HG03342 (cell line): ENCODE measurements around the gene MPEG1.

Experiments
- ATAC-seq: cut with Tn5 transposase; IDR thresholded peaks from one replicate; pipeline ENCODE4 v1.9.1; 2021; ENCODE audit warnings: mild to moderate bottlenecking, moderate library complexity; ENCODE audit not compliant: unreplicated experiment

The MPEG1 gene

DNA sequence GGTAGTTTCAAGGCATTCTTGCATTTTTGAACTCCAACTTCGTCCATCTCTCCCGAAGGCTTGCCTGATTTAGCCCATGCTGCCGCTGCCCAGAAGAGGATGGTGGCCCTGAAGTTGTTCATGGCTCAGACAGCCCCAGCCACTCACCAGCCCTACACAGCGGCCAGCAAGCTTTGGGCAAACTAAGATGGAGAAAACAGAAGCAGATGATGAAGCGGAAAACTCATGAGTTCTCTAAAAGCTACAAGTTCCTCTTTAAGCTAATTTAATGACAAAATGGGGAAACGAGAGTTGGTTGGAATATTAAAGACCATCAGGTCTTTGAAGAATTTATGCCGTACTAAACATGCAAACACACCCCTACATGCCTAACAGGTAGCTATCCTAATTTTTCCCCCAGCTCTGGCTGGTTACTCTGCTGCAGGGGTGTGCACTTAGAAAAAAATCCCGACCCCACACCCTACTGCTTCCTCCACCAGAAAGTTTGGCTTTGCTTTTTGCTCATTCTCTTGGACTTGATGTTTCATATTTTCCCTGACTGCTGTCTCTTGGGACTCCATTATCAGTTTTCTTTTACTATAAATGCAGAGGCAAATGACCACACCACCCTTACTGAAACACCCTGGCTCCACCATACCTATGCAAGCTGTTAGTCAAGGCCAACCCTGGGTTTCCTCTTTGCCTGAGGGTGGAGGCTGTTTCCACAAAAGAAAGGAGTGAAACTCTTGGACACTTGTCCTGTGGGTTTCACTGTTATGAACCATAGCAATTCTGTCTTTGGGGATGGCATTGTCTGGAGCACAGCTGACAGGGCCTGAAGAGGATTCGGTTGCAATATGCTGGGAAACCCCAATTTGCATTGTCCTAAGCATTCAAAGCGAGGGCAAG is at the start of gene MPEG1:
TSS of gene MPEG1 (minus strand) at position 184 of the 888 bp plus-strand sequence. CDS start at position 122, 62 bp downstream.
- ATAC-seq, result no peak

DNA sequence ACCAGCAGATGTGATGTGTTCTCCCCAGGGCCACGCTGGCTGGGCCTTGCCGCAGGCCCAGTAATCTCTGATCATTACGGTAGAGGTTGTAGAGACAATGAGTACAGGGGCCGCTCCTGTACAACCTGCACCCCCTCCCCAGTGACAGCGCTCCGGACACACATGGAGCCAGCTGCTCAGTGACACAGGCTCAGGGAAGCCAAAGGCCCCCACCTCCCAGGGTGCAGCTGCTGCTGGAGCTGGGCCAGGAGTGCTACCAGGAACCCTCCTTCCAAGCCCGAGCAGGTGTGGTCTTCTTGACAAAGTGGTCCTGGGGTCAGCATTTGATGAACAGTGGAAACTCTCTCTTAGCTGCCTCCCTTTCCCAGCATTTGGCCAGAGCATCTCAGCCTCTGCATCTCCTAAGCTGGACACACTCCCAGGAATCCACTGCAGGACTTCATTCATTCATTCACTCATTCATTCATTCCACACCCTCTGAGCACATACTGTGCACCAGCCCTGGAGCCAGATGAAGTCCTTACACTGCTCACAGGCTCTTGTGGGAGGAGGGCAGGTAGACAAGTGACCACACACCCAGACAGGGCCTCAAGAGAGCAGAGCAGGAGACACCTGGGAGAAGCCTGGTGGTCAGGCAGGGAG is 49.6 kb upstream of the MPEG1 start:
- ATAC-seq, result no peak

- ATAC-seq, result no peak
Observed at GRCh38 chr11:59261150-59261549, 48.4 kb upstream of the MPEG1 start.

- ATAC-seq, result peak; percentile 43
Observed at GRCh38 chr11:59259867-59260475, 47.2 kb upstream of the MPEG1 start.

DNA sequence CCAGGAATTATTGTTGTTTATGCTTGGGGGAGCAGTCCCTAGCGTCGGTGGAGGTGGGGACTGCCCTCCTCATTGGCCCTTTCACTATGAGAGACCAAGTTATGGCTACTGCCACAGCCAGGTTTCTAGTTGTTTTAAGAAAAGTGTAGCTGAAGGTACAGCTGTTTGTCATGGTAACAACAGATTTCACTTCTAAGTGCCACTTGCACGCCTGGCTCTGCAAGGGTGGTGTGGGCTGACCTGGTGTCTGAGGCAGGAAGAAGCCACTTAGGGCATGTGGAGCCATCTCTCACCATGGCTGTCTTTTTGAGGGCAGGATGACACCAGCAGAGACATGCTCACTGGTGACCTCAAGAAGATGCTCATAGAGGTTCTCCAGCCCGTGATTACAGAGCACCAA is 46.3 kb upstream of the MPEG1 start:
- no peak for ATAC-seq

DNA sequence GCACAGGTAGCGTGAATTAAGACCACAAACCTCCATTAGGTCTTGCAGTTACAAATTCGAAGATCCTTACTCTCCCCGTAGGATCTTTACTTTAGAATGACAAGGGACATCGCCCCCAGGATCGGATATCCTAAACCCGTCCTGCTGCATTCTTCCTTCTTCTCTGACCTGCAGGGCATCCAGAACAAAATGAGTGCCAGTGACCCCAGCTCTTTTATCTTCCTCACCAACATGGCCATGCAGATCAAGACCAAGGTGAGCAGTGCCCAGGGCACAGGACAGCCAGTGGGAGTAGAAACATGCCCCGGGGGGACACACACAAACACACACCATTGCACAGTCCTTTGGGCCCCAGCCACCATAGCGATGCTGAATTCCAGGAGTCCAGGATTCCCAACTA is 42.6 kb upstream of the MPEG1 start:
- no peak for ATAC-seq

- no peak for ATAC-seq
Observed at GRCh38 chr11:59254286-59254685, 41.6 kb upstream of the MPEG1 start.

DNA sequence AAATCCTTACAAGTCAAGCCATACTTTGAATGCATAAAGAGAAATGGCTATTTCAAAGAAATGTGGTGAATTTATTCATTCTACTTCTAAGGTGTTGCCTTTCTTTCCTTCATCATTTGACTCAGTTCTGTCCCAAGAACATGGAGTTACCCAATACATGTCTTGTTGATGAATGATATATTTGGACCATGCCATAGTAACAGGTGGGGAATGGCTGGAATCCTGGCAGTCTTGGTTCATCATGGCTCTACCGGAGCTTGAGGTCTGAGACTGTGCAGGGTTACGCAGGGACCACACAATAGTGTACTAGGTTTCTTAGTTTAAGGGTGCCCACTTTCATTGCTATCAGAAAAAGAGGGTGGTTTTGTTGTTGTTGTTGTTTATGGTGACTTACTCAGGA is 40.3 kb upstream of the MPEG1 start:
- no peak for ATAC-seq

DNA sequence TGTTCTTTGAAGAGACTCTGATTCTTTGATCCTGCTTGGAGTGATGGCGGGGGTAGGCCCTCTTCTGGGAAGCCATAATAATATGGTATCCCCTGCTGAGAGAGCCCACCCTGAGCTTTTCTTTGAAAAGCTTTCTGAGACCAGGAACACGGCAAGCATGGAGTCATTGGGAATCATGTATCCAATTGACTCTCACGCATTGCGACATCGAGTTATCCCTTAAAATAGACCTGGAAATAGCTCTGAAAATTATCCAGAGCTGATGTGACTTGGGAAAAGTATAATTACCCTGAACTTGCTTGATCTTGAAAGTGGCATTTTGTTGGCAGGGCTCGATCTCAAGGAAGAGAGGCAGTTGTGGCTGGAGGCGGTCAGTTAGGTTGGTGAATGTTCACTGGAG is 36.8 kb upstream of the MPEG1 start:
- no peak for ATAC-seq

DNA sequence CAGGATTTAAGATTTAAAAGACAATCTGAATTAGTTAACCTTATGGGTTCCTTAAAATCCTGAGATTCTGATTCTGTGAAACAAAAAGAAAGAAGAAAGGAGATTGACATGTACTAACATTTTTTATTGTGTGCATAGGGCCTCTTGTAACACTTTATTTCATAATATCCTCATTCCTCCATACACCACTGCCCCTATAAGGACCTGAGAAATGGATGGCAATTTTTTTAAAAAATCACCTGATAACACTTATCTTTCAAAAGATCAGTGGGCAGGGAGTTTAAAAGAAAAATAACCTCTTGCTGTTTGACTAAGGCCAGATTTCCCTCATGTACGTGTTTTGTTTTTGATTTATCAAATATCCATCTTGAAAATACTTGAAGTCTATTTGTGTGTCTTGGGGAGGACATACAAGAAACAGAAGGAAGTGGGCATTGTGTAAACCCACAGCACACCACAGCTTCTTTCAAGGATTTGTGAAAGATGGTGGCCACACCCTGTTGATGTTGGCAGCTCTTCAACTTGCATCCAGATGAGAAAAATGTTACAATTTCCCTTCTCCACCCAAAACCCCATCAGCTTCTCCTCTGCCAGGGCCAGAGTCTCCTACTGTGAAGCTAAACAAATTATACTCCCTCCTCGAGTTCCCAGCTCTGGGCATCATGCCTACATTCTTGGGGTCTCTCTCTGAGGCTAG is 35.0 kb upstream of the MPEG1 start:
- no peak for ATAC-seq

DNA sequence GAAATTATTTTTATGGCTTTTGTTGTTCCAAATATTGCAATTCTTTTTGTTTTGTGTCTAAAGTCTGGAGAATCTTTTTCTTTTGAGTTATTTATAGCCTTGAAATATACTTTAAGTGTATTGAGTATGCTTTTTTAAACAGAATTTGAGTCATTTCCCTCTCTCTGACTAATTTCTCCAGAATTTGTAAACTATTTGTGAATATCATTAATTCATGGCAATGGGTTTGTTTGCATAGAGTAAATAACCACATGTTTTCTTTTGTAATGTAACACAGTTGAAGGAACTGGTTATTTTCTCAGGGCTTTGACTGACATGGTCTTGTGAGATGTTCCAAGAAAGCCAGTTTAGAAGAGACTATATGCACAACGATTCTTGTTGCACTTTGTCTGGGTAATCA is 30.9 kb upstream of the MPEG1 start:
- ATAC-seq, result no peak

GRCh38 chr11:59240322-59240721 is 27.6 kb upstream of the MPEG1 start:
- ATAC-seq, result no peak

DNA sequence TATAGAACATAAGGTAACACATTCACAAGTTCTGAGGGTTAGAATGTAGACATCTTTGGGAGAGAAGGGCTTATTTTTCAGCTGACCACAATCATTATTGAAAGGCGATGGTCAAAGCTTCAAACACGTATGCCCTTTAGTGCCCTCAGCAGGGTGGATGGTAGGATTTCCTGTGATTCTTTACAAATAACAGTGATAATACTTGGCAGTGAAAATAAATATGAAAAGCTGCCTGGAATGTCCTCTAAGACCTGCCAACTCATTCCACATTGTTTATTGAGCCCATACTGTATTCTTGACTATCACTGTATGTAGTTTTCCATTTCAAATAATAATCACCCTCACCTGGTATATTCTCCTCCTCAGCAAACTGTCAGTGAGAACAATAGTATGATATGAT is 13.7 kb upstream of the MPEG1 start:
- ATAC-seq, result no peak

DNA sequence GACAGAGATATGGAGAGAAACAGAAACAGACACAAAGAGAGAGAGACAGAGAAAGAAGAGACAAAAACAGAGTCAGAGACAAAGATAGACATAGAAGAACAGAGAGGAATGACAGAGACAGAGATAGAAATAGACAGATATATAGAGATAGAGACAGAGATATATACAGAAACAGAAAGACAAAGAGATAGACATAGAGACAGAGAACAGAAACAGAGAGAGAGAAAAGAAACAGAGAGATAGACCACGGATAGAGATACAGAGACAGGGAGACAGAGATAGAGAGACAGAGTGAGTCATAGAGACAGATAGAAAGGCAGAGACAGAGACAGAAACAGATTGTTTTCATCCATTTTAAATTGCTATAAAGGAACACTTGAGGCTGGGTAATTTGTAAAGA is 12.3 kb upstream of the MPEG1 start:
- ATAC-seq, result peak; percentile 41

GRCh38 chr11:59224351-59224928 is 11.7 kb upstream of the MPEG1 start:
- ATAC-seq, result peak; percentile 38

- no peak for ATAC-seq
Observed at GRCh38 chr11:59223611-59224010, 10.9 kb upstream of the MPEG1 start.

GRCh38 chr11:59223177-59223576 is 10.4 kb upstream of the MPEG1 start:
- no peak for ATAC-seq

GRCh38 chr11:59222464-59223060 is 9.8 kb upstream of the MPEG1 start:
- no peak for ATAC-seq

DNA sequence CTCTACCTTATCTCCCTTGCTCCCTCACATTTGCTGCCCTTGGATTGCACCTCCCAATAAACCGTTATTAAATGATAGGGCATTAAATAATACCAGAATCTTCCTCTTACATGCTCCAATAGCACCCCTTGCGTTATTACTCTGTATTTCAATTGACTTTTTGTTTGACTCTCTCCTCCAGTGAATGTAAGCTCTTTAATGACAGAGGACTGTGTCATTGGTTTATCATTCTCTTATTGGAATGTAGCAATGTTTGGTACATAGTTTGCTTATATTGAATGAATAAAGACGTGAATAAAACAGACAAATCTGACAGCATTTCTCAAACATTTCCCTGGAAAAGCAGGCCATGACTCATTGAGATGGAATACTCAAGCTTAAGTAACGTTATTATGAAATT is 8.7 kb upstream of the MPEG1 start:
- no peak for ATAC-seq

GRCh38 chr11:59219836-59220235 is 7.1 kb upstream of the MPEG1 start:
- ATAC-seq, result no peak

DNA sequence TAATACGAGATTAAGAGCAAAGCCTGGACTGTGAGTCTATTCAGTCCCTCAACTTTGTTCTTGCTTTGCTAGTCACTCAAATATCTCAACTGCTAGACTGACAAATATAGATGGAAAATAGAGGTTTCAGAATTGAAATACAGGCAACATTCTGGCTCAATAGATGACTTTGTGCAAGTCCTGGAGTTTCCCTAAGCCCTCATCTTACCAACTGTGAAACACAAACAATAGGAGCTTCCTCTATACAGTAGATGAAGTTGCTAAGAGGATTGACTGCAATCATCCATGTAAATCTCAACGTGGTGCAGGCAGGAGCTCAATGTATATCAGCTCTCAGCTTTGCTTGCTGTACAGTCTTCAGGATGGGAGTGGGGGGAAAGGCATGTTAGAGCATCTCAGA is 6.2 kb upstream of the MPEG1 start:
- no peak for ATAC-seq
